HL-60 (cell line): ENCODE measurements around the gene HPN.

Experiments
- DNase-seq, 2 experiments: peaks; one replicate each; pipeline ENCODE4 v3.0.0-alpha.2; 2010 to 2020; ENCODE audit warnings: low read depth in 1 of 2, low spot score in 1 of 2
- H3K27ac ChIP-seq: fragments of 250-450 bp; sonication (Bioruptor Pico); replicated peaks from 2 replicates; pipeline ENCODE4 v1.5.1; 2020; ENCODE audit warnings: mild to moderate bottlenecking, moderate library complexity
- H3K27me3 ChIP-seq: fragments of 250-450 bp; sonication (Bioruptor Pico); 2 replicates; pipeline ENCODE4 v1.5.1; 2021; ENCODE audit warnings: mild to moderate bottlenecking, moderate library complexity; ENCODE audit not compliant: insufficient read depth, poor library complexity, severe bottlenecking
- H3K4me3 ChIP-seq: replicated peaks from 2 replicates; pipeline ENCODE4 v1.5.1; 2011; ENCODE audit warnings: mild to moderate bottlenecking, control low read depth, low read length; ENCODE audit not compliant: insufficient read depth
- GABPA ChIP-seq: IDR thresholded peaks from 2 replicates; pipeline ENCODE4 v1.6.1; 2012; ENCODE audit warnings: low read depth
- POLR2AphosphoS5 ChIP-seq: IDR thresholded peaks from 2 replicates; pipeline ENCODE4 v1.6.1; 2012; ENCODE audit warnings: low read depth
- SPI1 ChIP-seq: IDR thresholded peaks from 2 replicates; pipeline ENCODE4 v1.6.1; 2012; ENCODE audit warnings: low read depth, mild to moderate bottlenecking, borderline replicate concordance
- TF ChIP-seq, protein P1 (sequence below): IDR thresholded peaks from 2 replicates; pipeline ENCODE4 v1.6.1; 2012; ENCODE audit warnings: low read depth; ENCODE audit not compliant: insufficient replicate concordance
- TF ChIP-seq, protein P2 (sequence below): IDR thresholded peaks from one replicate; pipeline ENCODE4 v1.5.1; 2011; ENCODE audit warnings: low read length, control low read depth, inconsistent platforms; ENCODE audit not compliant: insufficient read depth

The HPN gene

DNA sequence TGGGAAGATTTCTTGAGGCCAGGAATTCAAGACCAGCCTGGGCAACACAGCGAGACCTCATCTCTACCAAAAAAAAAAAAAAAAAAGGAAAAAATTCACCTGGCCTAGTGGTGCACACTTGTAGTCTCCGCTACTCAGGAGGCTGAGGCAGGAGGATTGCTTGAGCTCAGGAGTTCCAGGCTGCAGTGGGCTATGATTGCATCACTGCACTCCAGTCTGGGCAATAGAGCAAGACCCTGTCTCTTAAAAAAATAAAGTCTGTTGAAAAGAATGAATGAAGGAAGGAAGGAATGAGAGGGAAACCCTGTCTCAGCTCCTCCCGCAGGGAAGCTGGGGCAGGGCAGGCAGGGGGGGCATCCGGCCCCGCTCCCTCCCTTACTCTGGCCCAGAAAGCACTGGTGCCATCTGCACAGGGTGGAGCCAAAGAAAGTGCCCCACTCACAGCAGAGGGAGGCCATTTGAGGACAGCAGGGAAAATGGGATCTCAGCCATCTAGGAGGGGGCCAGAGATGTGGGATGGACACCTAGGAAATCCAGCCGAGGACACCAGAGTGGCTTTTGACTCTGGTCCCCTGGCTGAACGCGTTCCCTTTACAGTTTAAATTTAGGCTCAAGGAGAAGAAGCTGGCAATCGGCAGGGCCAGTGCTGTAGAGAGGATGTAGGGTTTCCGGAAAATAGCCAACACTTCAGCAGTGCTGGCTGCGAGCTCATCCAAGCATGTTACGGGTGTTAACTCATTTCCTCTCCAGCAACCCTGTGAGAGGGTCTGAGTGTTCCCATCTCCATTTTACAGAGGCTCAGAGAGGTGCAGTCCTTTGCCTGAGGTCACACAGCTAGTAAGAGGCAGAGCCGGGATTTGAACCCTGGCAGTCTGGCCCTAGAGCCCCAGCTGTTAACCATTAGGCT is 3.6 kb upstream of the HPN start:
- H3K27ac ChIP-seq = no peak overlapping the region
- no peak for DNase-seq
- no peak for TF ChIP-seq POLR2AphosphoS5
- TF ChIP-seq, protein P1, sequence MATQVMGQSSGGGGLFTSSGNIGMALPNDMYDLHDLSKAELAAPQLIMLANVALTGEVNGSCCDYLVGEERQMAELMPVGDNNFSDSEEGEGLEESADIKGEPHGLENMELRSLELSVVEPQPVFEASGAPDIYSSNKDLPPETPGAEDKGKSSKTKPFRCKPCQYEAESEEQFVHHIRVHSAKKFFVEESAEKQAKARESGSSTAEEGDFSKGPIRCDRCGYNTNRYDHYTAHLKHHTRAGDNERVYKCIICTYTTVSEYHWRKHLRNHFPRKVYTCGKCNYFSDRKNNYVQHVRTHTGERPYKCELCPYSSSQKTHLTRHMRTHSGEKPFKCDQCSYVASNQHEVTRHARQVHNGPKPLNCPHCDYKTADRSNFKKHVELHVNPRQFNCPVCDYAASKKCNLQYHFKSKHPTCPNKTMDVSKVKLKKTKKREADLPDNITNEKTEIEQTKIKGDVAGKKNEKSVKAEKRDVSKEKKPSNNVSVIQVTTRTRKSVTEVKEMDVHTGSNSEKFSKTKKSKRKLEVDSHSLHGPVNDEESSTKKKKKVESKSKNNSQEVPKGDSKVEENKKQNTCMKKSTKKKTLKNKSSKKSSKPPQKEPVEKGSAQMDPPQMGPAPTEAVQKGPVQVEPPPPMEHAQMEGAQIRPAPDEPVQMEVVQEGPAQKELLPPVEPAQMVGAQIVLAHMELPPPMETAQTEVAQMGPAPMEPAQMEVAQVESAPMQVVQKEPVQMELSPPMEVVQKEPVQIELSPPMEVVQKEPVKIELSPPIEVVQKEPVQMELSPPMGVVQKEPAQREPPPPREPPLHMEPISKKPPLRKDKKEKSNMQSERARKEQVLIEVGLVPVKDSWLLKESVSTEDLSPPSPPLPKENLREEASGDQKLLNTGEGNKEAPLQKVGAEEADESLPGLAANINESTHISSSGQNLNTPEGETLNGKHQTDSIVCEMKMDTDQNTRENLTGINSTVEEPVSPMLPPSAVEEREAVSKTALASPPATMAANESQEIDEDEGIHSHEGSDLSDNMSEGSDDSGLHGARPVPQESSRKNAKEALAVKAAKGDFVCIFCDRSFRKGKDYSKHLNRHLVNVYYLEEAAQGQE = no peak
- TF ChIP-seq, protein P2, sequence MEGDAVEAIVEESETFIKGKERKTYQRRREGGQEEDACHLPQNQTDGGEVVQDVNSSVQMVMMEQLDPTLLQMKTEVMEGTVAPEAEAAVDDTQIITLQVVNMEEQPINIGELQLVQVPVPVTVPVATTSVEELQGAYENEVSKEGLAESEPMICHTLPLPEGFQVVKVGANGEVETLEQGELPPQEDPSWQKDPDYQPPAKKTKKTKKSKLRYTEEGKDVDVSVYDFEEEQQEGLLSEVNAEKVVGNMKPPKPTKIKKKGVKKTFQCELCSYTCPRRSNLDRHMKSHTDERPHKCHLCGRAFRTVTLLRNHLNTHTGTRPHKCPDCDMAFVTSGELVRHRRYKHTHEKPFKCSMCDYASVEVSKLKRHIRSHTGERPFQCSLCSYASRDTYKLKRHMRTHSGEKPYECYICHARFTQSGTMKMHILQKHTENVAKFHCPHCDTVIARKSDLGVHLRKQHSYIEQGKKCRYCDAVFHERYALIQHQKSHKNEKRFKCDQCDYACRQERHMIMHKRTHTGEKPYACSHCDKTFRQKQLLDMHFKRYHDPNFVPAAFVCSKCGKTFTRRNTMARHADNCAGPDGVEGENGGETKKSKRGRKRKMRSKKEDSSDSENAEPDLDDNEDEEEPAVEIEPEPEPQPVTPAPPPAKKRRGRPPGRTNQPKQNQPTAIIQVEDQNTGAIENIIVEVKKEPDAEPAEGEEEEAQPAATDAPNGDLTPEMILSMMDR = no peak
- TF ChIP-seq GABPA = no peak
- TF ChIP-seq SPI1 = no peak
- H3K27me3 ChIP-seq = peaks cover 22% of the 10 kb centered on the region
- no peak overlapping the region for H3K4me3 ChIP-seq

DNA sequence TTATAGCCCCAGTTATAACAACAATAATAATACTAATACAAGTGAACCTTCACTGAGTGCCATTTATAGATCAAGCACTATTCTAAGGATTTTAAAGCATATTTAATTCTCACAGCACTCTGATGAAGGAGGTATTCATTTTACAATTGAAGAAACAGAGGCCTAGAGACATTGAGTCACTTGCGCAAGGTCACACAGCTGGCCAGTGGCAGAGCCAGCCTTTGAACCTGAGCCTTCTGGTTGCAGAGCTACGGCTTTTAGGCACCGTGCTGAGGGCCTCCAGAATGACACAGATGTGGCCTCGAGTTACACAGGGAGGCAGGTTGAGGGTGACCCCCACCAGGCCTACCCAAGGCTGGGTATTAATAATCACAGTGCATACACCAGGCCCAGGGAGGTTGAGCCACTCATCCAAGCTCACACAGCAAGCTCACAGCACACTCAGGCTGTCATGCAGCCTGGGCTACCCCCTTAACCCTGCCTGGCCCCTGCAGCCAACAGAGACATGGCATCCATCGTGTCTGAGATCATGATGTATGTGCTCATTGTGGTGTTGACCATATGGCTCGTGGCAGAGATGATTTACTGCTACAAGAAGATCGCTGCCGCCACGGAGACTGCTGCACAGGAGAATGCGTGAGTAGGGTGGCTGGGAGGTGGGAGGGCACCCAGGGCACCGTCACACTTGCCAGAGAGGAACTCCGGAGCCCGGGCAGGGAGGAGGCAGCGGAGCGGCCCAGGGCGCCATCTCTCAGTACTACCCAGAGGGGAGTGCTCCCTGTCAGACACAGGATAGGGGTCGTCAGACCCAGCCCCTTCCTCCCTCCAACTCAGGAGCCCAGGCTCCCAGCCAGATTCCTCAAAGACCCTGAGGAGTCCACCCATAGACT is 2.7 kb upstream of the HPN start:
- peak in 1 of 2 experiments; percentile 35 for DNase-seq
- Histone ChIP-seq H3K4me3 (no peak overlapping the region), H3K27me3 (peaks cover 22% of the 10 kb centered on the region), H3K27ac (no peak overlapping the region)
- TF ChIP-seq GABPA = no peak
- TF ChIP-seq SPI1 = peak; percentile 29; the same call in 1 of the 2 replicates

DNA sequence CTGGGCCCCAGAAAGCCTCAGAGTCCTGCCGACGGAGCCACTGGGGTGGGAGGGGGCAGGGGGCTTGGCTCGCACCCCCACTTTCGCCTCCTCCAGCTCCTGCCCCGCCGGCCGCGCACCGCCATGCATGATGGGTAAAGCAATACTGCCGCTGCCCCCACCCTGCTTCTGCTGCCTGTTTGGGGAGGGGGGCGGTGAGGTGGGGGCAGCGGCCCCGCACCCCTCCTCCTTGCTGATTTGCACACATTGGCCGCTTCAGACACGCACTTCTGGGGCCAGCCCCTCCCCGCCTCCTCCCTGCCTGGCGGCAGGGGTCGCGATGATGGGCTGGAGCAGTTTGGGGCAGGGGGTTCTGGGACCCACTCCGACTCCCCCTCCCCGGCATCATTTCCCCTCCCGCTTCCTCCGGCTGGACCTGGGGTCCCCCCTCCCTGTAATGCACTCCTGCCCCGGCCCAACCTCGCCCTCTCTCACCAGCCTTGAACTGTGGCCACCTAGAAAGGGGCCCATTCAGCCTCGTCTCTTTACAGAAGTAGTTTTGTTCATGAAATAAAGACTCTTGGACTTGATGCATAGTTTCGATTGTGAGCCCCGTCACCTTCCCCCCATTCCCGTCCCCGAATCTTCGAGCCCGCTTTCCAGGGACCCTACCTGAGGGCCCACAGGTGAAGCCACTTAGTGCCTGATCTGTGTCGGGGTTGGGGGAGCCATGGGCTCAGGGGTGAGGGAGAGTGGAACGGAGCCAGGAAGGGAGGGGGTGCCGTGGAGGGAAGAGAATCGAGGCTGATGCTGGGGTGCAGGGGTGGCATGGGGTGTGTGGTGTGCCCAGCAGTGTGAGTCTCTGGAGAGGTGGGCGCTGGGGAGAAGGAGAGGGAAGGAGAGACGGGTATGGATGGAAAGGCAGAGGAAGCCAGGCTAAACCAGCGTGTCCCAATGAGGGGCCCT is 1.4 kb upstream of the HPN start:
- no peak for DNase-seq
- TF ChIP-seq GABPA (no peak), POLR2AphosphoS5 (no peak), SPI1 (no peak)
- TF ChIP-seq, protein P2 = no peak
- TF ChIP-seq, protein P1 = no peak
- Histone ChIP-seq H3K27me3 (peaks cover 22% of the 10 kb centered on the region), H3K4me3 (no peak overlapping the region), H3K27ac (no peak overlapping the region)
